Activated CD8-positive, alpha-beta T cell treated with anti-CD3 and anti-CD28 coated beads for 36 hours (primary cell): ENCODE results near the gene UBA7. TPM values are rescaled to one million over a fixed set of nuclear protein-coding genes. Genes with fewer than 3 reads are reported as not detected.
"Not testable (repeated sequence)": the region's sequence is repeated elsewhere in the genome, so short reads cannot be mapped to it uniquely, and the experiment has no call there.

Source experiments
- ATAC-seq: fragments of 200-7000 bp; cut with Tn5 transposase; one replicate; pipeline ENCODE4 v1.10.0; 2021; ENCODE audit warnings: mild to moderate bottlenecking, moderate library complexity
- CTCF ChIA-PET: fragments of 350-600 bp; sonication (Branson Sonifier 250); formaldehyde crosslinking; loops from one replicate; lab custom pipeline; 2021; ENCODE audit warnings: antibody characterized with exemption; lab: Charles Lee
- POLR2A ChIA-PET: fragments of 350-600 bp; sonication (Branson Sonifier 250); formaldehyde crosslinking; loops from one replicate; lab custom pipeline; 2021; ENCODE audit warnings: antibody characterized with exemption; lab: Charles Lee
- DNase-seq: peaks from one replicate; pipeline ENCODE4 v3.0.0-alpha.2; 2020
- H3K27ac Mint-ChIP-seq: one replicate; pipeline ENCODE4 v1.8.0; 2021; ENCODE audit warnings: mild to moderate bottlenecking, mixed read lengths
- H3K27me3 Mint-ChIP-seq: one replicate; pipeline ENCODE4 v1.8.0; 2021; ENCODE audit warnings: mixed read lengths
- H3K36me3 Mint-ChIP-seq: one replicate; pipeline ENCODE4 v1.8.0; 2021; ENCODE audit warnings: low read depth, mixed read lengths
- H3K4me1 Mint-ChIP-seq: one replicate; pipeline ENCODE4 v1.8.0; 2021; ENCODE audit warnings: low read depth, mixed read lengths
- H3K4me3 Mint-ChIP-seq: one replicate; pipeline ENCODE4 v1.8.0; 2021; ENCODE audit warnings: mild to moderate bottlenecking, moderate library complexity, mixed read lengths
- H3K9me3 Mint-ChIP-seq: one replicate; pipeline ENCODE4 v1.8.0; 2021; ENCODE audit warnings: mixed read lengths
- CTCF ChIP-seq: fragments of 200-600 bp; IDR thresholded peaks from one replicate; pipeline ENCODE4 v1.8.0; 2022; ENCODE audit warnings: antibody characterized with exemption, mild to moderate bottlenecking
- intact Hi-C: fragments of 100-400 bp; cut with micrococcal nuclease; formaldehyde crosslinking; loops from one replicate; pipeline ENCODE4 v1.10.0; 2022
- total RNA-seq, 2 experiments: library from RNA; stranded (reverse); gene quantifications; one replicate each; pipeline ENCODE4 v1.2.3, GENCODE V29; 2021

Gene UBA7
- total RNA-seq, 2 experiments from 2014 or later, result 69.9 to 72.3 TPM

DNA sequence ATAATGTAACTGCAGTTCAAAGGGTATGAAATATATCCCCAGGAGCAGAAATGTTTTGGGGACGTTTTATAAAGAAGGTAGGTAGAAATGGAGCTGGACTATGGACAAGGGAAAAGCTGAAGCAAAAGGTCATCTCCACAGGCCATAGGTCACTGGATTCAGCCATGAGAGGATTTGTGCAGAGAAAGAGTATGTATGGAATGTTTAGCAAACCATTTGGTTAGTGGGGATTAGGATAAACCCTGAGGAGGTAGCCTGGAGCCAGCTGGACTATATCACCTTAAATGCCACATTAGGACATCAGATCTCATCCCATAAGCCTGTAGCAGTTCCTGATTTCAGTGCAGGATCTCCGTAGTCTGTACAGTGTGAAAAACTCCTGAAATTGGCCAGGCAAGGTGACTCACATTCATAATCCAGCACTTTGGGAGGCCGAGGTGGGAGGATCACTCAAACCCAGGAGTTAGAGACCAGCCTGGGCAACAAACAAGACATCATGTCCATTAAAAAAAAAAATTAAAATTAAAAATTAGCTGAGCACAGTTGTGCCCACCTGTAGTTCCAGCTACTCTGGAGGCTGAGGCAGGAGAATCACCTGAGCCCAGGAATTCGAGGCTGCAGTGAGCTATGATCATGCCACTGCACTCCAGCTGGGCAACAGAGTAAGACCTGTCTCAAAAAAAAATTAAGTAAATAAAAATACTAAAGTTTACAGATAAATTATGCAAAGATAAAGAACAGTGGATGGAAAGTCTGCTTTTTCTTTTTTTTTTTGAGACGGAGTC lies 32.1 kb downstream of the UBA7 start:
- no peaks in the 10 kb centered on the region for H3K9me3 Mint-ChIP-seq
- no peak for TF ChIP-seq CTCF
- intact Hi-C loops, result no loop called here
- H3K4me3 Mint-ChIP-seq, result no peak overlapping the region
- CTCF ChIA-PET, result interaction anchor here (1.0 to 1.6 kb wide), 2 partner anchors 13 to 58 kb away, joined by 3 to 6 read pairs; no protein-coding TSS in a partner anchor
- DNase-seq, result no peak
- H3K4me1 Mint-ChIP-seq, result peaks cover 45% of the 10 kb centered on the region
- no peak for ATAC-seq
- no peaks in the 10 kb centered on the region for H3K27me3 Mint-ChIP-seq
- POLR2A ChIA-PET, result interaction anchor here (0.6 kb wide), 1 partner anchor 791 kb away, joined by 3 read pairs; no protein-coding TSS in a partner anchor
- peaks cover 34% of the 10 kb centered on the region for H3K36me3 Mint-ChIP-seq
- peak overlapping the region; percentile 7 for H3K27ac Mint-ChIP-seq

GRCh38 chr3:49780975-49781365 lies 32.8 kb downstream of the UBA7 start:
- H3K27ac Mint-ChIP-seq, result peak overlapping the region; percentile 7
- DNase-seq, ATAC-seq, intact Hi-C loops, H3K4me3 Mint-ChIP-seq, H3K9me3 Mint-ChIP-seq, H3K27me3 Mint-ChIP-seq, POLR2A ChIA-PET: not testable (repeated sequence)
- CTCF ChIA-PET, result interaction anchor here (1.0 kb wide), 1 partner anchor 58 kb away, joined by 3 read pairs; no protein-coding TSS in a partner anchor
- peaks cover 45% of the 10 kb centered on the region for H3K4me1 Mint-ChIP-seq
- peaks cover 35% of the 10 kb centered on the region for H3K36me3 Mint-ChIP-seq

- no peaks in the 10 kb centered on the region for H3K9me3 Mint-ChIP-seq
- intact Hi-C loops, result no loop called here
- ChIA-PET POLR2A (no interaction called here), CTCF (interaction anchor here (1.0 kb wide), 1 partner anchor 59 kb away, joined by 4 read pairs; no protein-coding TSS in a partner anchor)
- peaks cover 31% of the 10 kb centered on the region for H3K36me3 Mint-ChIP-seq
- H3K27ac Mint-ChIP-seq, result no peak overlapping the region
- H3K4me3 Mint-ChIP-seq, result no peak overlapping the region
- DNase-seq (no peak), ATAC-seq (no peak)
- no peak for TF ChIP-seq CTCF
- no peaks in the 10 kb centered on the region for H3K27me3 Mint-ChIP-seq
- H3K4me1 Mint-ChIP-seq, result peaks cover 41% of the 10 kb centered on the region
Observed at GRCh38 chr3:49780080-49780974, 33.4 kb downstream of the UBA7 start.

DNA sequence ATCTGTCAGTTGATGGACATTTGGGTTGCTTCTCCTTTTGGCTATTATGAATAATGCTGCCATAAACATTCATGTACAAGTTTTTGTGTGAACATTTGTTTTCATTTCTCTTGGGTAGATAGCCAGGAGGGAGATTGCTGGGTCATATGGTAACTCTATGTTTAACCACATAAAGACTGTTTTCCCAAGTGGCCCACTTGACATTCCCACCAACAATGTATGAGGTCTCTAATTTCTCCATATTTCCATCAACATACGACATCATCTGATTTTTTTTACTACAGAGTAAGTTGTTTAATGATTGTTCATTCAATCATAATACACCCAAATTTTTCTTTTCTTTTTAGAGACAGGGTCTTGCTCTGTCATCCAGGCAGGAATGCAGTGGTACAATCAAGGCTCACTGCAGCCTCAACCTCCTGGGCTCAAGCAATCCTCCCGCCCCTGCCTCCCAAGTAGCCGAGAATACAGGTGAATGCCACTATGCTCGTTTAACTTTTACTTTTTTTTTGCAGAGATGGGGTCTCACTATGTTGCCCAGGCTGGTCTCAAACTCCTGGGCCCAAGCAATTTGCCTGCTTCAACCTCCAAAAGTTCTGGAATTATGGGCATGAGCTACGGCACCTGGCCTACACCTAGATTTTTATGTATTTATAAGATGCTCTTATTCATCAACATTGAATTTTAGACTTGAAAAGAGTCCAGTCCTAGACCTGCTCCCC lies 34.2 kb downstream of the UBA7 start:
- Mint-ChIP-seq H3K4me3 (no peak overlapping the region), H3K9me3 (no peaks in the 10 kb centered on the region), H3K27ac (no peak overlapping the region), H3K4me1 (peaks cover 38% of the 10 kb centered on the region), H3K36me3 (peaks cover 27% of the 10 kb centered on the region), H3K27me3 (no peaks in the 10 kb centered on the region)
- ATAC-seq (no peak), DNase-seq (no peak)
- POLR2A ChIA-PET, result no interaction called here
- CTCF ChIA-PET, result interaction anchor here (0.8 to 1.0 kb wide), 2 partner anchors 60 to 239 kb away, joined by 3 to 4 read pairs; no protein-coding TSS in a partner anchor
- intact Hi-C loops, result no loop called here
- TF ChIP-seq CTCF, result no peak

DNA sequence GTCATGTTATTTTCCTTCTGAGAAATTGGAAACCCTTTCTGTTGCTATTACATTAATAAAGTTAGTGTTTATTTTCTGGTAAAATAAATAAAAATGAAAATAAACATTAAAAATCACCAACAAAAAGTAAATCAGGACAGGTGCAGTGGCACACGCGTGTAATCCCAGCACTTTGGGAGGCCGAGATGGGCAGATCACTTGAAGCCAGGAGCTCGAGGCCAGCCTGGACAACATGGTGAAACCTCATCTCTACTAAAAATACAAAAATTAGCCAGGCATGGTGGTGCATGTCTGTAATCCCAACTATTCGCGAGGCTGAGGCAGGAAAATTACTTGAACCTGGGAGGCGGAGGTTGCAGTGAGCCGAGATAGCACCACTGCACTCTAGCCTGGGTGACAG lies 37.7 kb downstream of the UBA7 start:
- Mint-ChIP-seq H3K4me1 (peaks cover 38% of the 10 kb centered on the region), H3K36me3 (peaks cover 19% of the 10 kb centered on the region)
- H3K27me3 Mint-ChIP-seq, intact Hi-C loops, H3K27ac Mint-ChIP-seq, H3K9me3 Mint-ChIP-seq, ATAC-seq, POLR2A ChIA-PET, H3K4me3 Mint-ChIP-seq, DNase-seq: not testable (repeated sequence)
- CTCF ChIA-PET, result interaction anchor here (1.7 kb wide), 1 partner anchor 63 kb away, joined by 5 read pairs; no protein-coding TSS in a partner anchor
